Keratinocyte (primary cell): Measurements from ENCODE around the gene GPANK1. TPM values are rescaled to one million over a fixed set of nuclear protein-coding genes. Genes with fewer than 3 reads are reported as not detected.

Source experiments
- DNase-seq: peaks from one replicate; pipeline ENCODE4 v3.0.0-alpha.2; 2011; ENCODE audit warnings: low read depth, missing footprints, low spot score
- FAIRE-seq: peaks from 2 replicates; lab custom pipeline; 2011; peaks lifted over from hg19 to GRCh38; lab: Jason Lieb, UNC
- H2AFZ ChIP-seq: 2 replicates; pipeline ENCODE4 v1.6.0; 2012; ENCODE audit warnings: low read length, control low read depth, inconsistent platforms; ENCODE audit not compliant: control insufficient read depth
- H3K27ac ChIP-seq: 2 replicates; pipeline ENCODE4 v1.5.1; 2011; ENCODE audit warnings: low read length; ENCODE audit not compliant: control insufficient read depth, insufficient read depth
- H3K27me3 ChIP-seq: 3 replicates; pipeline ENCODE4 v1.6.0; 2011; ENCODE audit warnings: low read length; ENCODE audit not compliant: control insufficient read depth, insufficient read depth; ENCODE audit errors: extremely low read depth
- H3K36me3 ChIP-seq, 2 experiments: 2 replicates in 1 of 2; 3 replicates in 1 of 2; pipeline ENCODE4 v1.5.1; 2011; ENCODE audit warnings: low read length in 2 of 2, mild to moderate bottlenecking in 1 of 2; ENCODE audit not compliant: control insufficient read depth in 2 of 2, insufficient read depth in 2 of 2; ENCODE audit errors: extremely low read depth in 1 of 2
- H3K4me1 ChIP-seq: 3 replicates; pipeline ENCODE4 v1.5.1; 2011; ENCODE audit warnings: low read length; ENCODE audit not compliant: control insufficient read depth, insufficient read depth; ENCODE audit errors: extremely low read depth
- H3K4me2 ChIP-seq: 3 replicates; pipeline ENCODE4 v1.6.0; 2011; ENCODE audit warnings: low read depth, low read length; ENCODE audit not compliant: control insufficient read depth, insufficient read depth; ENCODE audit errors: extremely low read depth
- H3K4me3 ChIP-seq, 3 experiments: fragments of 200-600 bp in 1 of 3; sonication (generic) in 1 of 3; 2 replicates in 2 of 3; 3 replicates in 1 of 3; pipeline ENCODE4 v1.5.1; 2011 to 2016; ENCODE audit warnings: low read length in 3 of 3, mild to moderate bottlenecking in 3 of 3, control low read depth in 2 of 3, inconsistent platforms in 1 of 3, low read depth in 1 of 3, mixed read lengths in 1 of 3, mixed run types in 1 of 3, moderate library complexity in 1 of 3; ENCODE audit not compliant: control insufficient read depth in 2 of 3, insufficient read depth in 2 of 3; ENCODE audit errors: extremely low read depth in 1 of 3
- H3K79me2 ChIP-seq: 2 replicates; pipeline ENCODE4 v1.6.0; 2012; ENCODE audit warnings: low read length; ENCODE audit not compliant: control insufficient read depth, insufficient read depth
- H3K9ac ChIP-seq: 3 replicates; pipeline ENCODE4 v1.6.0; 2011; ENCODE audit warnings: low read length; ENCODE audit not compliant: control insufficient read depth, insufficient read depth; ENCODE audit errors: extremely low read depth
- H3K9me1 ChIP-seq: 3 replicates; pipeline ENCODE4 v1.6.0; 2011; ENCODE audit warnings: low read length; ENCODE audit not compliant: control insufficient read depth, insufficient read depth; ENCODE audit errors: extremely low read depth
- H3K9me3 ChIP-seq: 2 replicates; pipeline ENCODE4 v1.5.1; 2012; ENCODE audit warnings: low read depth, low read length; ENCODE audit not compliant: control insufficient read depth
- H4K20me1 ChIP-seq: 3 replicates; pipeline ENCODE4 v1.6.0; 2011; ENCODE audit warnings: low read length; ENCODE audit not compliant: control insufficient read depth, insufficient read depth; ENCODE audit errors: extremely low read depth
- CTCF ChIP-seq, 3 experiments: IDR thresholded peaks in 1 of 3; conservative IDR thresholded peaks in 1 of 3; optimal IDR thresholded peaks in 1 of 3; 2 replicates in 2 of 3; 3 replicates in 1 of 3; pipeline versions ENCODE3 to v1.5.1; 2011; ENCODE audit warnings: low read length in 3 of 3, mild to moderate bottlenecking in 3 of 3, moderate library complexity in 2 of 3, control low read depth in 1 of 3, inconsistent platforms in 1 of 3; ENCODE audit not compliant: insufficient read depth in 2 of 3; ENCODE audit errors: extremely low read depth in 1 of 3
- EZH2 ChIP-seq: IDR thresholded peaks from one replicate; pipeline ENCODE4 v1.6.1; 2012; ENCODE audit warnings: inconsistent platforms, mild to moderate bottlenecking, low read length, moderate library complexity
- dilution Hi-C: fragments of 300-500 bp; cut with MboI; formaldehyde crosslinking; loops from one replicate; pipeline ENCODE4 v1.7.0; 2020; ENCODE audit warnings: low sequenced_read_pairs; ENCODE audit not compliant: extremely low pct_ligation_motif_present
- polyA plus RNA-seq, 5 experiments: library from polyadenylated mRNA; depleted of rRNA in 3 of 5; stranded (reverse) in 3 of 5; stranded (forward) in 1 of 5; unstranded in 1 of 5; fragments of >200 nt; gene quantifications; 1 replicate in 1 of 5; 2 replicates in 3 of 5; 3 replicates in 1 of 5; pipeline versions ENCODE4 v1.2.1 to v1.2.3, GENCODE V29; 2011 to 2012; ENCODE audit warnings: missing spikeins in 2 of 5, low read depth in 1 of 5, low replicate concordance in 1 of 5
- small RNA-seq, 3 experiments: library from RNA; depleted of rRNA; stranded (forward); fragments of <200 nt; gene quantifications; one replicate each; pipeline ENCODE3, GENCODE V24; 2012; ENCODE audit warnings: low read depth in 3 of 3, low replicate concordance in 1 of 3; ENCODE audit not compliant: insufficient read length in 3 of 3

Gene GPANK1
- polyA plus RNA-seq, 1 donor (not counting 4 experiments of a cell fraction or from before 2014, with no cell fraction given) = 10.0 TPM

GRCh38 chr6:31614684-31615578, 49.9 kb downstream of the GPANK1 start, which contains the start of gene AIF1:
TSS of gene AIF1 (plus strand) at chr6:31615234. CDS start at chr6:31615330, 96 bp downstream.
- Histone ChIP-seq H3K27ac (no peak within 1 kb of the TSS), H3K4me2 (no peak within 1 kb of the TSS), H2AFZ (no peak within 1 kb of the TSS), H3K79me2 (no peaks in the 10 kb centered on the region), H3K36me3 (no peaks in the 10 kb centered on the region), H3K27me3 (no peaks in the 10 kb centered on the region), H3K9me1 (no peaks in the 10 kb centered on the region), H4K20me1 (no peaks in the 10 kb centered on the region), H3K9me3 (no peaks in the 10 kb centered on the region), H3K4me1 (no peaks in the 10 kb centered on the region), H3K9ac (no peak within 1 kb of the TSS), H3K4me3 (no peak within 1 kb of the TSS)
- TF ChIP-seq EZH2 (no peak), CTCF (optimal IDR thresholded peaks at IDR 0.05 in 1 of 3, IDR thresholded peaks at IDR 0.05 in 1 of 3, conservative IDR thresholded peaks at IDR 0.05 in 1 of 3; ENCODE audit: extremely low read depth in 1 of 3, insufficient read depth in 2 of 3, low read length in 3 of 3) (no peak)
- FAIRE-seq (no peak), DNase-seq (no peak)
- dilution Hi-C loops = no loop called here

- Histone ChIP-seq H3K4me1 (no peaks in the 10 kb centered on the region), H3K9me3 (no peaks in the 10 kb centered on the region), H3K27me3 (no peaks in the 10 kb centered on the region), H3K27ac (no peak overlapping the region), H3K36me3 (no peaks in the 10 kb centered on the region), H2AFZ (no peak overlapping the region), H3K9ac (no peak overlapping the region), H3K9me1 (no peaks in the 10 kb centered on the region), H3K4me3 (no peak overlapping the region), H3K79me2 (no peaks in the 10 kb centered on the region), H4K20me1 (no peaks in the 10 kb centered on the region), H3K4me2 (no peak overlapping the region)
- dilution Hi-C loops = no loop called here
- FAIRE-seq = no peak
- no peak for DNase-seq
- TF ChIP-seq CTCF (optimal IDR thresholded peaks at IDR 0.05 in 1 of 3, IDR thresholded peaks at IDR 0.05 in 1 of 3, conservative IDR thresholded peaks at IDR 0.05 in 1 of 3; ENCODE audit: extremely low read depth in 1 of 3, insufficient read depth in 2 of 3, low read length in 3 of 3) (no peak), EZH2 (no peak)
Observed at GRCh38 chr6:31614075-31614619, 50.6 kb downstream of the GPANK1 start.

Small RNA genes lying within 50 kb of the gene (small RNA-seq; reads per million reads assigned to genes)
- gene MIR4646 = 0 reads per million in 3 experiments
- gene MIR6832 = 0 to 0.13 (median 0) reads per million in 3 experiments
- gene RF00019 = 0 reads per million in 3 experiments
- gene SNORA38 = 1.3 to 14.6 (median 10.0) reads per million in 3 experiments
- gene UQCRHP1 = 0 reads per million in 3 experiments

Other genes starting within 250 kb of the GPANK1 start
- gene MICB, start 166.9 kb downstream of the GPANK1 start, polyA plus RNA-seq = 6.0 to 18.1 TPM (median 8.6 TPM) in 3 replicates
- gene MCCD1, start 136.0 kb downstream of the GPANK1 start, polyA plus RNA-seq = not detected in 3 replicates
- 270 to 540 TPM (median 314 TPM) in 3 replicates for gene DDX39B, start 123.0 kb downstream of the GPANK1 start, polyA plus RNA-seq
- gene ATP6V1G2, start 118.4 kb downstream of the GPANK1 start, polyA plus RNA-seq = 0.46 to 1.3 TPM (median 0.94 TPM) in 3 replicates
- gene NFKBIL1, start 117.4 kb downstream of the GPANK1 start, polyA plus RNA-seq = 4.8 to 8.9 TPM (median 7.2 TPM) in 3 replicates
- gene LTA, start 92.7 kb downstream of the GPANK1 start, polyA plus RNA-seq = 0.04 TPM in 1 of 3 replicates, not detected in the others
- 0.54 to 2.3 TPM (median 0.88 TPM) in 3 replicates for gene TNF, start 89.4 kb downstream of the GPANK1 start, polyA plus RNA-seq
- 0.09 TPM in 1 of 3 replicates, not detected in the others for gene LTB, start 82.6 kb downstream of the GPANK1 start, polyA plus RNA-seq
- 0.18 TPM in 1 of 3 replicates, not detected in the others for gene LST1, start 78.7 kb downstream of the GPANK1 start, polyA plus RNA-seq
- not detected in 3 replicates for gene NCR3, start 72.0 kb downstream of the GPANK1 start, polyA plus RNA-seq
- gene AIF1, start 49.8 kb downstream of the GPANK1 start, polyA plus RNA-seq = not detected in 3 replicates
- gene PRRC2A, start 44.3 kb downstream of the GPANK1 start, polyA plus RNA-seq = 20.5 to 58.0 TPM (median 22.7 TPM) in 3 replicates
- 49.9 to 120 TPM (median 60.6 TPM) in 3 replicates for gene BAG6, start 12.3 kb downstream of the GPANK1 start, polyA plus RNA-seq
- gene APOM, start 9.1 kb downstream of the GPANK1 start, polyA plus RNA-seq = 1.4 to 2.6 TPM (median 2.3 TPM) in 3 replicates
- gene C6orf47, start 4.2 kb downstream of the GPANK1 start, polyA plus RNA-seq = 7.9 to 10.0 TPM (median 8.3 TPM) in 3 replicates
- gene CSNK2B, start 1.1 kb upstream of the GPANK1 start, polyA plus RNA-seq = 41.9 to 108 TPM (median 43.7 TPM) in 3 replicates
- gene LY6G5B, start 5.0 kb upstream of the GPANK1 start, polyA plus RNA-seq = 3.6 to 5.2 TPM (median 4.1 TPM) in 3 replicates
- 0.58 to 0.95 TPM (median 0.61 TPM) in 3 replicates for gene LY6G5C, start 16.1 kb upstream of the GPANK1 start, polyA plus RNA-seq
- 20.9 to 28.2 TPM (median 21.8 TPM) in 3 replicates for gene ABHD16A, start 38.3 kb upstream of the GPANK1 start, polyA plus RNA-seq
- gene LY6G6F, start 41.9 kb upstream of the GPANK1 start, polyA plus RNA-seq = not detected in 3 replicates
- gene LY6G6D, start 50.4 kb upstream of the GPANK1 start, polyA plus RNA-seq = 0.22 to 0.33 TPM in 2 of 3 replicates, not detected in the other
- gene LY6G6C, start 56.7 kb upstream of the GPANK1 start, polyA plus RNA-seq = 2.3 to 3.1 TPM (median 2.4 TPM) in 3 replicates
- 0.06 to 0.21 TPM (median 0.10 TPM) in 3 replicates for gene MPIG6B, start 58.4 kb upstream of the GPANK1 start, polyA plus RNA-seq
- 3.0 to 6.7 TPM (median 3.1 TPM) in 3 replicates for gene DDAH2, start 64.3 kb upstream of the GPANK1 start, polyA plus RNA-seq
- gene CLIC1, start 71.5 kb upstream of the GPANK1 start, polyA plus RNA-seq = 759 to 873 TPM (median 832 TPM) in 3 replicates
- 9.4 to 14.8 TPM (median 11.4 TPM) in 3 replicates for gene MSH5, start 75.0 kb upstream of the GPANK1 start, polyA plus RNA-seq
- 1.1 to 2.1 TPM (median 1.7 TPM) in 3 replicates for gene SAPCD1, start 97.7 kb upstream of the GPANK1 start, polyA plus RNA-seq
- 0.32 to 0.47 TPM (median 0.33 TPM) in 3 replicates for gene VWA7, start 112.3 kb upstream of the GPANK1 start, polyA plus RNA-seq
- gene VARS1, start 130.8 kb upstream of the GPANK1 start, polyA plus RNA-seq = 17.2 to 57.2 TPM (median 26.3 TPM) in 3 replicates
- gene LSM2, start 142.0 kb upstream of the GPANK1 start, polyA plus RNA-seq = 34.4 to 84.1 TPM (median 46.5 TPM) in 3 replicates
- gene HSPA1L, start 150.3 kb upstream of the GPANK1 start, polyA plus RNA-seq = 0.31 to 0.60 TPM (median 0.54 TPM) in 3 replicates
- gene HSPA1A, start 150.5 kb upstream of the GPANK1 start, polyA plus RNA-seq = 95.5 to 142 TPM (median 110 TPM) in 3 replicates
- gene HSPA1B, start 162.7 kb upstream of the GPANK1 start, polyA plus RNA-seq = 33.5 to 65.8 TPM (median 48.1 TPM) in 3 replicates
- 27.9 to 44.4 TPM (median 38.6 TPM) in 3 replicates for gene NEU1, start 197.8 kb upstream of the GPANK1 start, polyA plus RNA-seq
- gene SLC44A4, start 214.0 kb upstream of the GPANK1 start, polyA plus RNA-seq = 0.06 to 0.25 TPM (median 0.18 TPM) in 3 replicates
- gene EHMT2, start 232.7 kb upstream of the GPANK1 start, polyA plus RNA-seq = 17.6 to 26.5 TPM (median 17.7 TPM) in 3 replicates
- gene ZBTB12, start 237.1 kb upstream of the GPANK1 start, polyA plus RNA-seq = 0.55 to 0.64 TPM (median 0.63 TPM) in 3 replicates